ENCODE results near the gene HTR4.
"Not testable (repeated sequence)": the region's sequence is repeated elsewhere in the genome, so short reads cannot be mapped to it uniquely, and the experiment has no call there.

Gene HTR4

GRCh38 chr5:148539851-148540250, 114.5 kb downstream of the HTR4 start:
- no peak for DNase-seq (ENCODE audit: low read depth in 2 of 2, low spot score in 1 of 2)

- no peak for DNase-seq (ENCODE audit: low read depth in 2 of 2, low spot score in 1 of 2)
These were observed 119.1 kb downstream of the HTR4 start for GRCh38 chr5:148535190-148535589.

- no peak for DNase-seq (ENCODE audit: low read depth in 2 of 2, low spot score in 1 of 2)
These were observed 121.2 kb downstream of the HTR4 start for GRCh38 chr5:148532969-148533670.

GRCh38 chr5:148529450-148529849, 124.9 kb downstream of the HTR4 start:
- not testable (repeated sequence) for DNase-seq (ENCODE audit: low read depth in 2 of 2, low spot score in 1 of 2)

GRCh38 chr5:148524721-148525120, 129.6 kb downstream of the HTR4 start:
- no peak for DNase-seq (ENCODE audit: low read depth in 2 of 2, low spot score in 1 of 2)

- no peak for DNase-seq (ENCODE audit: low read depth in 2 of 2, low spot score in 1 of 2)
These were observed 131.2 kb downstream of the HTR4 start for GRCh38 chr5:148523139-148523538.

- DNase-seq (ENCODE audit: low read depth in 2 of 2, low spot score in 1 of 2), result no peak
These were observed 138.9 kb downstream of the HTR4 start for GRCh38 chr5:148515460-148515859.

GRCh38 chr5:148514344-148514743, 140.0 kb downstream of the HTR4 start:
- DNase-seq (ENCODE audit: low read depth in 2 of 2, low spot score in 1 of 2), result no peak

GRCh38 chr5:148512498-148512897, 141.8 kb downstream of the HTR4 start:
- DNase-seq (ENCODE audit: low read depth in 2 of 2, low spot score in 1 of 2), result no peak

GRCh38 chr5:148511810-148512347, 142.4 kb downstream of the HTR4 start:
- DNase-seq (ENCODE audit: low read depth in 2 of 2, low spot score in 1 of 2), result no peak

GRCh38 chr5:148509893-148510292, 144.4 kb downstream of the HTR4 start:
- DNase-seq (ENCODE audit: low read depth in 2 of 2, low spot score in 1 of 2), result no peak

GRCh38 chr5:148507648-148508047, 146.7 kb downstream of the HTR4 start:
- DNase-seq (ENCODE audit: low read depth in 2 of 2, low spot score in 1 of 2), result no peak

GRCh38 chr5:148499452-148499851, 154.9 kb downstream of the HTR4 start:
- no peak for DNase-seq (ENCODE audit: low read depth in 2 of 2, low spot score in 1 of 2)

GRCh38 chr5:148497757-148498156, 156.6 kb downstream of the HTR4 start:
- DNase-seq (ENCODE audit: low read depth in 2 of 2, low spot score in 1 of 2), result no peak

- no peak for DNase-seq (ENCODE audit: low read depth in 2 of 2, low spot score in 1 of 2)
These were observed 162.0 kb downstream of the HTR4 start for GRCh38 chr5:148492351-148492750.

- DNase-seq (ENCODE audit: low read depth in 2 of 2, low spot score in 1 of 2), result no peak
These were observed 162.5 kb downstream of the HTR4 start for GRCh38 chr5:148491793-148492184.

- no peak for DNase-seq (ENCODE audit: low read depth in 2 of 2, low spot score in 1 of 2)
These were observed 163.1 kb downstream of the HTR4 start for GRCh38 chr5:148491015-148491792.

- no peak for DNase-seq (ENCODE audit: low read depth in 2 of 2, low spot score in 1 of 2)
These were observed 165.6 kb downstream of the HTR4 start for GRCh38 chr5:148488757-148489156.

GRCh38 chr5:148486456-148486855, 167.9 kb downstream of the HTR4 start:
- DNase-seq (ENCODE audit: low read depth in 2 of 2, low spot score in 1 of 2), result no peak

- DNase-seq (ENCODE audit: low read depth in 2 of 2, low spot score in 1 of 2), result no peak
These were observed 169.7 kb downstream of the HTR4 start for GRCh38 chr5:148484651-148485050.

GRCh38 chr5:148483750-148484149, 170.6 kb downstream of the HTR4 start:
- no peak for DNase-seq (ENCODE audit: low read depth in 2 of 2, low spot score in 1 of 2)

GRCh38 chr5:148482697-148483462, 171.4 kb downstream of the HTR4 start:
- peak; percentile 6 to 18 for DNase-seq (ENCODE audit: low read depth in 2 of 2, low spot score in 1 of 2)
